ENCODE data around the gene CNIH1.
"Not testable (repeated sequence)": the region's sequence is repeated elsewhere in the genome, so short reads cannot be mapped to it uniquely, and the experiment has no call there.

- TF ChIP-seq CTCF, POLR2AphosphoS5, POLR2A (IDR thresholded peaks at IDR 0.05): not testable (repeated sequence)
These were observed 15.8 kb upstream of the CNIH1 start for GRCh38 chr14:54456820-54457608.

All from upper lobe of left lung (tissue), 4 donors.